GM18867 (cell line): Measurements from ENCODE around the gene SLC30A9.

Experiments
- ATAC-seq: cut with Tn5 transposase; IDR thresholded peaks from one replicate; pipeline ENCODE4 v1.9.1; 2021; ENCODE audit warnings: mild to moderate bottlenecking, moderate library complexity; ENCODE audit not compliant: unreplicated experiment

Gene SLC30A9

GRCh38 chr4:42133006-42133405 is 142.7 kb downstream of the SLC30A9 start:
- no peak for ATAC-seq

DNA sequence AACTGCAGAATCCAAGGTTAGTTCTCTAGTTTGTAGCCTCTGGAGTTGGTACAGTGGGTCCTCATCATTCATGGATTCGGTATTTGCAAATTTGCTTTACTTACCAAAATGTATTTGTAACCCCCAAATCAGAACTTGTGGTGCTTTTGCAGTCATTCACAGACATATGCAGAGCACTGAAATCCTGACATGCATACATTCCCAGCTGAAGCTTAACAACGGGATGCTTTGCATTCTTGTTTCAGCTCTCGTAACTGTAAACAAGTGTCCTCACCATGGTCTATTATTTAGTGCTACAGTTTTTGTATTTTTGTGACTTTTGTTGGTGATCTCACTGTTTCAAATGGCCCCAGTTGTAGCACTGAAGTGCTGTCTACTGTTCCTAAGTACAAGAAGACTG is 146.0 kb downstream of the SLC30A9 start:
- no peak for ATAC-seq
